ENCODE measurements around the gene CTNNA2.

CTNNA2 gene

GRCh38 chr2:79855264-79856006 is 342.6 kb downstream of the CTNNA2 start:
- peak; percentile 15 for DNase-seq (ENCODE audit: low spot score)

DNA sequence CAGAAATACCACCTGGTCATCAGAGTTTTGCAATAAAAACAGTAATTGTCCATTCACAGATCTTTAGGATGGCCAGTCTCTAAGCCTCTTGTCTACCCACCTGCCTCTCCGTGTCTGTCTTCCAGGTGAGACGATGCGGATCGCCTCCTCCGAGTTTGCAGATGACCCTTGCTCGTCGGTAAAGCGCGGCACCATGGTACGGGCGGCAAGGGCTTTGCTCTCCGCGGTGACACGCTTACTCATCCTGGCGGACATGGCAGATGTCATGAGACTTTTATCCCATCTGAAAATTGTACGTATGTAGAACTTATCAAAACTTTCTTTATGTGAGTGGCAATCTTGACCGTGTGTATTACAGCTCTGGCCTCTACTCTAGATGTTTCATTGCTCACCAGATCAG is 345.0 kb downstream of the CTNNA2 start:
- no peak for DNase-seq (ENCODE audit: low spot score)

DNA sequence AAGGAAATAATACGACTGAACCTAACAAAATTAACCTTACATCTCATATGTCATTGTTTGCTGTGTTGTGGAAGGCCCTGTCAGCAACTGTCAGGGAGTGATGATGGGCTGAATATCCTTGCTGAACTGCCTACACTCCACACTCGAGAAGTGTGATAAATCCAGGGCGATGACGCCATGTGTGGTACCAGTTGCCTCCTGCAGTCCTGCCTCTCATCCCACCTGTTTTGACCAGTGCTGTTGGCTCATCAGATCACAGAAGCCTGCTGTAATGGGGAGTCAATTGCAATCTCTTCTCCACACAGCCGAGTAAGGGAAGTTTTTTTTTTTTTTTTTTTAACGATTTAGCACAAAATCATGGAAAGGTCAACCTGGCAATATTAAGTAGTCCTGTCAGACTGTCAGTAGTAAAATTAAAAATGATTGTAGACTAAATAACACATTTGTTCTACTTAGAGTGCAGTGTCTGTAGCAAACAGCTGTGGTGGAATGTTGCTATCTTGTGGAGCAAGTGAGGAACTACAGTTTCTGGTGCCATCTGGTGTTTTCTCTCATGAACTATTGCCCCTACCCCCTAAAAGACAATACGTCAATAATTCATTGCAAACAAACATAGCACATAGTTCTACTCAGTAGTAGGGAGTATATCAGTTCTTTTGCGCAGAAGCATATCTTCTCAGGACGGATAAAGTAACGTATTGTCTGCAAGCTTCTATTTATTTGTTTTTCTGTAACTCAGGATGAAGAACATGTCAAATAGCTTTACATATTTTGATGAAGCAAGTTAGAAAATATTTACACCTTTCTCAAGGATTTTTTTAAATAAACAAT is 347.6 kb downstream of the CTNNA2 start:
- DNase-seq (ENCODE audit: low spot score): peak; percentile 39

GRCh38 chr2:79861059-79861374 is 348.2 kb downstream of the CTNNA2 start:
- DNase-seq (ENCODE audit: low spot score): no peak

DNA sequence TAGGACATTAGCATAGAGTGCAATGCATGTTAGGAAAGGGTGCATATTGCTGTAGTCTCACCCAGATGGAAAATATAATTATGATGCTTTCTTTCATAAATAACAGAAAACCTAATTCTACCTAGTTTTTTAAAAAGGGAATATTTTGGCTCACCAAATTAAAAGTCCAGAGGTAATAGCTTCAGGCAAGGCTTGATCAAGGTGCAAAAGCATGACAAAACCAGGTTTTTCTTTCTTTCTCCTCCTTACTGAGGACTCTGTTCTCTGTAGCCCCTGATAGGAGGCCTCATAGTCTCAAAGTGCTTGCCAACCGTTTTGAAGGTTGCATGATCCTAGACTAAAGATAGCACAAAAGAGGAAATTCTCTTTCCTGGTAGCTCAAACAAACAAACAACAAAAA is 349.9 kb downstream of the CTNNA2 start:
- DNase-seq (ENCODE audit: low spot score): no peak

GRCh38 chr2:79872656-79873055 is 359.8 kb downstream of the CTNNA2 start:
- DNase-seq (ENCODE audit: low spot score): no peak

DNA sequence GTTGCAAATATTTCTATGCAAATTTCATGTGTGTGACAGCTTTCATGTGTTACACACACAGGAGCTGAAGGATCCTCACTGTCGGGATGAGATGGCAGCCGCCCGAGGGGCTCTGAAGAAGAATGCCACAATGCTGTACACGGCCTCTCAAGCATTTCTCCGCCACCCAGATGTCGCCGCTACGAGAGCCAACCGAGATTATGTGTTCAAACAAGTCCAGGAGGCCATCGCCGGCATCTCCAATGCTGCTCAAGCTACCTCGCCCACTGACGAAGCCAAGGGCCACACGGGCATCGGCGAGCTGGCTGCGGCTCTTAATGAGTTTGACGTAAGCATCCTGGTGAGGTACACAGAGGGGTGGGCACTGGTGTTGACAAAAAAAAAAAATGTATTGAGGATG is 361.2 kb downstream of the CTNNA2 start:
- no peak for DNase-seq (ENCODE audit: low spot score)

DNA sequence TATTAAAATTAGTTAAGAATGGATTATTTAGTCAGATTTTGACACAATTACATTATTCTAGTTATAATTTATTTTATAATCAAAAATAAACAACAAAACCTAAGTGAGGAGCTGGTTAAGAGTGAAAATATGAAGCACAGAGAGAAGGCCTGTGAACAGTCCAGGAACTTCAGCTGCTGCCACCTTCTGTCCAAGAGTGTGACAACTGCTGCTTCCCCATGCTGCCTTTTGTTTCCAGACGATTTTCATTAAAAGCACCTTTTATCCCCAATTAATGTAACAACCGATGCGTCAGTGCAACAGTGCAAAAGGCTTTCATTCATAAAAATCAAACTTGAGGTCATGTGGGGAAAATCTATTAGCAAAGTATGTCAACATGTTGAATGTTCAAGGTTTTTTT is 363.6 kb downstream of the CTNNA2 start:
- peak; percentile 26 for DNase-seq (ENCODE audit: low spot score)

DNA sequence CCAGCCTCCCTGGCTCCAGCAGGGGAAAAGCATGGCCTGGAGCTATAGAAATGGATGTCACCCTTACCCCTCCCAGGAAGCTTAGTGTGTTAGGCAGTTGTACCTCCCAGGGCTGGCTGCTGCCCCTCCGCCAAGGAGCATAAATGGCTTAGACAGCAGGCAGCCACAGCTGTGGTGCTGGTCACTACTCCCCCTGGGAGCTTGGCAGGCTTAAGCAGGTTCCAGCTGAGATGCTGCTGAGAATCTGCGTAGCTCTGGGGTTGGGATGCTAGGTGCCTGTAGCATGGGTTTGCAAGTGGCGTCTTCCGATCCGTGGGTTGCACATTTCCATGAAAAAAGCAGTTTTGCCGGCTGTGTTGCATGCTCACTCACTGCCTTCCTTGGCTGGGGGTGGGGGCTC is 369.7 kb downstream of the CTNNA2 start:
- DNase-seq (ENCODE audit: low spot score): no peak

GRCh38 chr2:79887747-79888374 is 375.0 kb downstream of the CTNNA2 start:
- DNase-seq (ENCODE audit: low spot score): peak; percentile 45

- no peak for DNase-seq (ENCODE audit: low spot score)
Observed at GRCh38 chr2:79892123-79892522, 379.3 kb downstream of the CTNNA2 start.

DNA sequence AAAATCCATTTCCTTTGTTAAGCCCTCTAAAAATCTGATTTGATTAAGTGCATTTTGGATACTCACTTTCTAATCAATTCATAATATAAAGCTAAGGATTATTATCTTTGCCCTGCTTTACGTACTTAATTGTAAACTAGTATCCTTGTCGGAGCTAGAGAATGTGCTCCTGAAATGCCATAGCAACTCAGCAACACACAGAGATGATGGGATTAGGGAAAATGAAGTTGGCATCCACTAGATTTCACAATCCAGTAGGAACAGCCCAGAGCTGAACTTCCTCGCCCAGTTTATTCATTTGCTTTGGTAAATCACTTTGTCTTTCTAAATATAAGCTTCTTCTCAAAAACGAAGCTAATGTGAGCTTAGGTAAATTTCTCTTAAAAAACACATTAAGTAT is 386.3 kb downstream of the CTNNA2 start:
- DNase-seq (ENCODE audit: low spot score): no peak

- no peak for DNase-seq (ENCODE audit: low spot score)
Observed at GRCh38 chr2:79901161-79901560, 388.3 kb downstream of the CTNNA2 start.

GRCh38 chr2:79903222-79904000 is 390.6 kb downstream of the CTNNA2 start:
- no peak for DNase-seq (ENCODE audit: low spot score)

DNA sequence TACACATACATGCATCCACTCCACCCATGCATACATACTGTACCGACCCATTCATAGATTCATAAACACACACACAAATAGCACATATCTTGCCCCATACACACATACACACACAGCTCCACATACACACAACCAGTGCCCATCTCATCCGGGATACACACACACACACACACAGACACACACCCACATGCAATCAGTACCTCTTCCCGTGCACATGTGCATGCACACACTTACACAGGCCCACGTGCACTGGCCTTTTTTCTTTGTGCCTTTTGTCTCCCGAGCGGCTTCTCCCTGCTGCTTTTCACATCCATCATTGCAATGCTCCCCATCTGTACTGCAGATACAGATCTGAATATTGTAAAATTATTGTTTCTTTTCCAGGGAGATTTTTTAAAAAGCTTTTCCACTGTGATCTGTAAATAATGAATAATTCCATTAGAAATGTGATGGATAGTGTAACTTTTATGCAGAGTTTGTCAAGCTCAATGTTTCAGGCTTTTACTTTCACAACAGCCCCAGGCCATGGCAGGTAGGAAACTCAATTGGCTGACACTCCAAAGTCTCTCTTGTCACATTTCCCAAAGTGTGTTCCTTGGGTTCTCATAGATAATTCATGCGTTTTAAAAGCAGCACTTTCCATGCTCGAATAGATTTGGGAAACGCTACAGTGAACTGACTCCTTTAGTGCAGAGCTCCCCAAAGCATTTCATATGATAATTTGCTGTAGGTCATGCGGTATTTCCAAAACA is 393.5 kb downstream of the CTNNA2 start:
- no peak for DNase-seq (ENCODE audit: low spot score)

DNA sequence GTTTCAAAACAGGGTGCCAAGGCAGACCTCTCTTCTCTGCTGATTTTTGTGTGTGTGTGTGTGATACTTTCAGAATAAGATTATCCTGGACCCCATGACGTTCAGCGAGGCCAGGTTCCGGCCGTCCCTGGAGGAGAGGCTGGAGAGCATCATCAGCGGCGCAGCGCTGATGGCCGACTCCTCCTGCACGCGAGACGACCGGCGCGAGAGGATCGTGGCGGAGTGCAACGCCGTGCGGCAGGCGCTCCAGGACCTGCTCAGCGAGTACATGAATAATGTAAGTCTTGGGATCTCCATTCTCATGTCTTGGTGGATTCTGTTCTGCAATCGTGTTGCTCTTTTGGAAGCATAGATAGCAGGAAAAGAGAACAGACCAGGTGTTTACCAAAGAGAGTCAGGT is 396.7 kb downstream of the CTNNA2 start:
- no peak for DNase-seq (ENCODE audit: low spot score)

DNA sequence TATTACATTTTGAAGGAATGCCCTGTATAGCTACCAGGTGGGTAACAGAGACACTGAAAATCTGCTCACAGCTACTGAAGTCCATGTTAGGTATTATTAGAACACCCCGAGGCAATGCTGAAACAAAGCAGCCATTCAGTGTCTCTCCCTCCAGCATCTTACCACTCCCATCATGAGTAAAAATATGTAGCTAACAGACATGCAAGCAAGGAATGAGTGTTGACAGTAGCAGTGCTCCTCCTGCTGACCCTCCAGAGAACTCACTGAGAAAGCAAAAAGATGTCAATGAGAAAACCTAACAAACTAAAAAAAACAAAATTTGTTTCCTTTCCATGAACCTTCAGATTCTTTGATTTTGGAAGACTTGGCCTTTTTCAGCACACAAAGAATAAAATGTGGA is 397.8 kb downstream of the CTNNA2 start:
- peak; percentile 20 for DNase-seq (ENCODE audit: low spot score)

DNA sequence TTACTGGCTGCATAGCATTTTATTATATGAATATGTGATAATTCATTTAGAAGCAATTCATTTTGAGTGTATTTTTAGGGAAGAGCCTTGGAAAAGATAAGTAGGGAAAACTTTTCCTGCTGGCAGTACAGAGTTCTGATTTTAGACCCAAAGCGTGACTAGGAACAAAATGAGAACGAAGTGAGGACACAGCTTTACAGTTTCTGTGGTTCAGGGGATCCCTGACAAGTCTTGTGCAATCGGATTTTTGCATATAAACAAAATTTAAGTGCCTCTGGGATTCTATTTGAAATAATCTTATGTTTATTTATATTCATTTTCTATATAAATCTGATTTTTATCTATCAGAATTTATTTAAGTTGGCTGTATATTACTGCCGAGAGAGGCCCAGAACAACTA is 402.6 kb downstream of the CTNNA2 start:
- DNase-seq (ENCODE audit: low spot score): no peak

DNA sequence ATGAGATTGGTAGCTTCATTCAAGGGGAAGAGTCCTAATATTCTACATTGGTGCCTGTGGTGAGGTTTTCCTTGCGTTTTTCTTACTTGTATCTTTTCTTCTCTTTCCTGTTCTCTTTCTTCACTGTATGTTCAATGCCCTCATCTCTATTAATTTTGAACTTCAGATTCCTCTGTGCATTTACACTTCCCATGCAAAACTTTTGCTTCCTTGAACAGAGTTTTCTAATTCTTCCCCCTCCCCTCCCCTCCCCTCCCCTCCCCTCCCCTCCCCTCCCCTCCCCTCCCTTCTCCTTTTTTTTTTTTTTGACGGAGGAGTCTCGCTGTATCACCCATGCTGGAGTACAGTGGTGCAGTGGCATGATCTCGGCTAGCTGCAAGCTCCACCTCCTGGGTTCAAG is 403.4 kb downstream of the CTNNA2 start:
- DNase-seq (ENCODE audit: low spot score): no peak

DNA sequence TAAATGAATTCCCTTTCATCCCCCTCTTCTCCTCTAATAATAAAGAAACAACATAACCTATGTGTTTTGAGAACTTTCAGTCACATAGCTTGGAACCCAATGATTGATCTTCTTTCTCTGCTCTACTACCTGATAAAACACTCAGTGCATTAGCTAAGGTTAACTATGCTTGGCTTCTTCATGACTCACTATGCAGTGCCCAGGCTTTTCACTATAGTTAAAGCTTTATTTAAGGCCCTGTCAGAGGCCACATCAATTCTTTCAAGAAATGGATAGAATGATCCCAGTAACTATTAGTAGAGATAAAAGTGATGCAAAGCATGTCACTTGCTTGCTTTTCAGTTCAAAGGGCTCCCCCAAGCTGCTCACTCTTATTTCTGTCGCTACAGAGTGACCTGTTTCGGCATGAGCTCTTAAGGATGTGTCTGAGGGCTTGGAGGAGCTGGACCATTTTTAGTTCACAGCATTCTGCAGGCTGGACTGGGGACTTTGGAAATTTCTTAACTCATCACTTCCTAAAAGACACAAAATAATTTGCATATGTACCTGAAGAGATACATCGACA is 407.7 kb downstream of the CTNNA2 start:
- DNase-seq (ENCODE audit: low spot score): no peak

GRCh38 chr2:79929624-79930023 is 416.8 kb downstream of the CTNNA2 start:
- no peak for DNase-seq (ENCODE audit: low spot score)

Data from AG08396 (cell line).